ENCODE results near the gene TAF5. TPM values are rescaled to one million over a fixed set of nuclear protein-coding genes. Genes with fewer than 3 reads are reported as not detected.

Gene TAF5
- total and polyA plus RNA-seq, 2 donors (not counting 3 experiments of a cell fraction or from before 2014, with no cell fraction given), result 2.4 to 5.8 TPM

GRCh38 chr10:103417601-103418000 is 49.8 kb downstream of the TAF5 start:
- Histone ChIP-seq H3K9me3 (replicated peaks; ENCODE audit: control insufficient read depth, insufficient read depth, low read length) (no peaks in the 10 kb centered on the region), H3K4me1 (ENCODE audit: control insufficient read depth, extremely low read depth, insufficient read depth, low read length) (no peaks in the 10 kb centered on the region), H3K27me3 (ENCODE audit: control insufficient read depth in 2 of 2, insufficient read depth in 2 of 2, low read length in 2 of 2) (no peaks in the 10 kb centered on the region), H3K9me1 (replicated peaks; ENCODE audit: control insufficient read depth, extremely low read depth, insufficient read depth, low read length) (no peaks in the 10 kb centered on the region), H3K27ac (ENCODE audit: insufficient read depth, low read depth, low read length) (no peak overlapping the region), H3K36me3 (ENCODE audit: control insufficient read depth in 2 of 2, extremely low read depth in 1 of 2, insufficient read depth in 2 of 2, low read length in 2 of 2) (peaks cover 49 to 66% of the 10 kb centered on the region in 2 experiments), H2AFZ (ENCODE audit: low read depth, low read length) (no peak overlapping the region), H3K79me2 (ENCODE audit: control insufficient read depth, insufficient read depth, low read length) (no peaks in the 10 kb centered on the region), H3K9ac (replicated peaks; ENCODE audit: extremely low read depth, insufficient read depth, low read length) (no peak overlapping the region), H3K4me3 (replicated peaks in 1 of 3; ENCODE audit: insufficient read depth in 1 of 3, low read depth in 1 of 3, low read length in 3 of 3) (no peak overlapping the region), H4K20me1 (replicated peaks; ENCODE audit: control insufficient read depth, extremely low read depth, insufficient read depth, low read length) (no peaks in the 10 kb centered on the region), H3K4me2 (ENCODE audit: insufficient read depth, low read length) (no peak overlapping the region)
- DNase-seq (ENCODE audit: low read depth, low spot score) (no peak), FAIRE-seq (no peak)
- intact Hi-C loops (cut with micrococcal nuclease) (loop anchor here (1.0 to 2.0 kb wide), 3 partner anchors 68 to 175 kb away; no protein-coding TSS in a partner anchor), dilution Hi-C loops (cut with MboI; ENCODE audit: extremely low pct_ligation_motif_present, low sequenced_read_pairs) (no loop called here)
- TF ChIP-seq CTCF (IDR thresholded peaks at IDR 0.05; ENCODE audit: extremely low read depth in 1 of 2, insufficient read depth in 1 of 2, low read depth in 1 of 2, low read length in 2 of 2) (no peak), GATA2 (IDR thresholded peaks at IDR 0.05; ENCODE audit: insufficient read depth, insufficient read length, low read depth, low read length) (no peak), POLR2A (IDR thresholded peaks at IDR 0.05; ENCODE audit: low read depth, low read length) (no peak), FOS (IDR thresholded peaks at IDR 0.05; ENCODE audit: borderline replicate concordance, insufficient read depth, low read length) (no peak)
- TF ChIP-seq, protein P1, sequence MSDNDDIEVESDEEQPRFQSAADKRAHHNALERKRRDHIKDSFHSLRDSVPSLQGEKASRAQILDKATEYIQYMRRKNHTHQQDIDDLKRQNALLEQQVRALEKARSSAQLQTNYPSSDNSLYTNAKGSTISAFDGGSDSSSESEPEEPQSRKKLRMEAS (IDR thresholded peaks at IDR 0.05; ENCODE audit: insufficient read depth, insufficient read length), result no peak
- POLR2A ChIA-PET, result interaction anchor here (0.5 kb wide), 1 partner anchor 64 kb away, joined by 5 read pairs; no protein-coding TSS in a partner anchor
- BruUV-seq (replicated peaks), result no TSS peak
- CTCF ChIA-PET, result interaction anchor here (0.7 to 4.3 kb wide), 12 partner anchors 8 to 269 kb away, joined by 3 to 45 read pairs (median 8); partner anchors contain the start of gene NEURL1
